Vagina (tissue), 2 donors: ENCODE data around the gene CIBAR2.

ENCODE experiments used
- CTCF ChIP-seq, 3 experiments: fragments of 450-650 bp in 2 of 3; fragments of 200-600 bp in 1 of 3; sonication (generic) in 1 of 3; IDR thresholded peaks; one replicate each; pipeline ENCODE4 v1.5.1; 2017 to 2019; ENCODE audit warnings: antibody characterized with exemption in 3 of 3, mild to moderate bottlenecking in 2 of 3, moderate library complexity in 2 of 3
- POLR2AphosphoS5 ChIP-seq, 2 donors: sonication (generic); formaldehyde crosslinking; IDR thresholded peaks; one replicate each; pipeline ENCODE4 v1.9.0; 2017; ENCODE audit warnings: antibody characterized with exemption in 2 of 2, mild to moderate bottlenecking in 2 of 2, low read depth in 1 of 2; ENCODE audit not compliant: insufficient read depth in 1 of 2

GRCh38 chr16:85156440-85156839 is 44.2 kb upstream of the CIBAR2 start:
- TF ChIP-seq CTCF (IDR thresholded peaks at IDR 0.05): no peak
- no peak for TF ChIP-seq POLR2AphosphoS5 (IDR thresholded peaks at IDR 0.05; ENCODE audit: insufficient read depth in 1 of 2, low read depth in 1 of 2)
